Peyer's patch (tissue), 4 donors: ENCODE data around the gene HMCN1. TPM values are rescaled to one million over a fixed set of nuclear protein-coding genes. Genes with fewer than 3 reads are reported as not detected.

ENCODE experiments used
- DNase-seq, 3 donors: peaks; one replicate each; pipeline ENCODE4 v3.0.0-alpha.2; 2017 to 2019
- H3K27ac ChIP-seq, 4 donors: fragments of 200-600 bp; sonication (generic); one replicate each; pipeline ENCODE4 v1.5.1; 2016 to 2019
- H3K27me3 ChIP-seq, 2 donors: fragments of 200-600 bp; sonication (generic); one replicate each; pipeline ENCODE4 v1.5.1; 2019
- H3K36me3 ChIP-seq, 3 donors: fragments of 200-600 bp; sonication (generic); one replicate each; pipeline ENCODE4 v1.5.1; 2016 to 2019
- H3K4me1 ChIP-seq, 4 donors: fragments of 200-600 bp; sonication (generic); one replicate each; pipeline ENCODE4 v1.5.1; 2016 to 2019
- H3K4me3 ChIP-seq, 4 donors: fragments of 200-600 bp; sonication (generic); 1 replicate in 3 of 4; 2 replicates in 1 of 4; pipeline ENCODE4 v1.5.1; 2016 to 2019; ENCODE audit warnings: mild to moderate bottlenecking in 1 of 4
- H3K9me3 ChIP-seq, 4 donors: fragments of 200-600 bp; sonication (generic); one replicate each; pipeline ENCODE4 v1.5.1; 2016 to 2019; ENCODE audit warnings: mild to moderate bottlenecking in 1 of 4
- POLR2A ChIP-seq, 2 donors: fragments of 450-650 bp; IDR thresholded peaks; one replicate each; pipeline ENCODE4 v1.5.1; 2017; ENCODE audit warnings: antibody characterized with exemption in 2 of 2, mild to moderate bottlenecking in 2 of 2, moderate library complexity in 2 of 2
- total RNA-seq, 4 donors: library from RNA; depleted of rRNA; stranded (reverse); fragments of >200 nt; gene quantifications; one replicate each; pipeline ENCODE4 v1.1.0, GENCODE V29; 2016
- TF ChIP-seq, protein P1 (sequence below), 6 experiments: fragments of 450-650 bp in 4 of 6; fragments of 200-600 bp in 2 of 6; sonication (generic) in 1 of 6; IDR thresholded peaks; one replicate each; pipeline ENCODE4 v1.5.1; 2017 to 2019; ENCODE audit warnings: antibody characterized with exemption in 6 of 6, mild to moderate bottlenecking in 3 of 6, moderate library complexity in 1 of 6

The HMCN1 gene
- total RNA-seq, 4 donors from 2014 or later: 1.5 to 18.2 (median 7.1) TPM

DNA sequence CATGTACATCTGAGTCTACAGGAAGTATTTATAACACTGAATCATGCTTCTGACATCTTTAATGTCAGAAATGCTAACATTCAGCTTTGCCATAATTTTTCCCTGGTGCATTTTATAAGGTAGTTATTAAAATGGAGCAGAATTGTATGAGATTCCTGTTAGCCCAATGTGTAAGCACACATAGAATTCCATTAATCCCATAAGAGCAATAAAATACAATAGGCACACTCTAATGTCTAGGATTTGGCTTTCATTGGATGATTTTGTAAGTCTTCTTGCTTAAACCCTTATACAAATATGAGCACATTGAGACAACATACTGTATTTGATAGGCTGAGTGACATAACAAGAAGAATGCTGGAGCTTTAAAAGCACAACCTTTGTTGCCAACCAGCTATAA is 256.4 kb downstream of the HMCN1 start:
- Histone ChIP-seq H3K27ac (no peak overlapping the region), H3K4me3 (no peak overlapping the region), H3K36me3 (no peaks in the 10 kb centered on the region), H3K27me3 (no peaks in the 10 kb centered on the region), H3K9me3 (no peaks in the 10 kb centered on the region), H3K4me1 (no peaks in the 10 kb centered on the region)
- TF ChIP-seq POLR2A (IDR thresholded peaks at IDR 0.05): no peak
- TF ChIP-seq, protein P1, sequence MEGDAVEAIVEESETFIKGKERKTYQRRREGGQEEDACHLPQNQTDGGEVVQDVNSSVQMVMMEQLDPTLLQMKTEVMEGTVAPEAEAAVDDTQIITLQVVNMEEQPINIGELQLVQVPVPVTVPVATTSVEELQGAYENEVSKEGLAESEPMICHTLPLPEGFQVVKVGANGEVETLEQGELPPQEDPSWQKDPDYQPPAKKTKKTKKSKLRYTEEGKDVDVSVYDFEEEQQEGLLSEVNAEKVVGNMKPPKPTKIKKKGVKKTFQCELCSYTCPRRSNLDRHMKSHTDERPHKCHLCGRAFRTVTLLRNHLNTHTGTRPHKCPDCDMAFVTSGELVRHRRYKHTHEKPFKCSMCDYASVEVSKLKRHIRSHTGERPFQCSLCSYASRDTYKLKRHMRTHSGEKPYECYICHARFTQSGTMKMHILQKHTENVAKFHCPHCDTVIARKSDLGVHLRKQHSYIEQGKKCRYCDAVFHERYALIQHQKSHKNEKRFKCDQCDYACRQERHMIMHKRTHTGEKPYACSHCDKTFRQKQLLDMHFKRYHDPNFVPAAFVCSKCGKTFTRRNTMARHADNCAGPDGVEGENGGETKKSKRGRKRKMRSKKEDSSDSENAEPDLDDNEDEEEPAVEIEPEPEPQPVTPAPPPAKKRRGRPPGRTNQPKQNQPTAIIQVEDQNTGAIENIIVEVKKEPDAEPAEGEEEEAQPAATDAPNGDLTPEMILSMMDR (IDR thresholded peaks at IDR 0.05): no peak
- no peak for DNase-seq

DNA sequence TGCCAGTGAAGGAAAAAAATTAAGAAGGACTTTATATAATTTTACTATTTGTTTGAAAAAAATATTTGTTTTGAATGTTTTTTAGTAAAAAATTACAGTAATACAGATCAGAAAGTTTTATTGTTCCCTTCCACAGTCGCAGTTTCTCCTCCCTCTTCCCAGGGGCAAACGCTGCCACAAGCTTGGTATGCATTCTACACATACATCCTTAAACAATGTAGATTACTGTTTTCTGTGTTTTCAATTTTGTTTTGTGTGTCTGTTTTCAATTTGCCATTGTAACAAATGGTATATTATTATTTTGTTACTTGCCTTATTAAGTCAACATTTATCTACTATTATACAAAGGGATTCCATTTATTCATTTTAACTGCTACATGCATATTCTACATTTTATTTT is 257.1 kb downstream of the HMCN1 start:
- no peaks in the 10 kb centered on the region for H3K4me1 ChIP-seq
- H3K27ac ChIP-seq: no peak overlapping the region
- TF ChIP-seq POLR2A (IDR thresholded peaks at IDR 0.05): no peak
- TF ChIP-seq, protein P1 (IDR thresholded peaks at IDR 0.05): no peak
- no peak overlapping the region for H3K4me3 ChIP-seq
- no peaks in the 10 kb centered on the region for H3K27me3 ChIP-seq
- H3K36me3 ChIP-seq: no peaks in the 10 kb centered on the region
- H3K9me3 ChIP-seq: no peaks in the 10 kb centered on the region
- DNase-seq: no peak

DNA sequence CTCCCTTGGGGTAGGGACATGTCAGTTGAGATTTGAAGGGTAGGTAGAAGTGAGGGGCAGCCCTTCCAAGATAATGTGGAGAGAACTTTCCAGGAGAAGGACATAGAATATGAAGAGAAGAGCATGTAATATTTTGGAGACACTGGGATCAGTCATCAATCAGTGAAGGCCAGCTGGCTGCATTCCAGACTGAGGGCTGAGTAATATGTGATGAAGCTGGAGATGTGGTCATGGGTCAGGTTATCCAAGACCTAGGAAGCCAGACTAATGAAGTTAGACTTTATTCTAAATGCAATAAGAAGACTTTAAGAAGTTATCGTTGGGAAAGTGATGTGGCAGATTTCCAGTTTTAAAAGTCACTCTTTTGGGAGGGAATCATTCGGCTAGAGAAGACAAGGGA is 262.0 kb downstream of the HMCN1 start:
- no peaks in the 10 kb centered on the region for H3K9me3 ChIP-seq
- no peaks in the 10 kb centered on the region for H3K36me3 ChIP-seq
- no peak for DNase-seq
- TF ChIP-seq, protein P1 (IDR thresholded peaks at IDR 0.05): no peak
- TF ChIP-seq POLR2A (IDR thresholded peaks at IDR 0.05): no peak
- no peaks in the 10 kb centered on the region for H3K4me1 ChIP-seq
- no peak overlapping the region for H3K4me3 ChIP-seq
- no peak overlapping the region for H3K27ac ChIP-seq
- H3K27me3 ChIP-seq: no peaks in the 10 kb centered on the region

DNA sequence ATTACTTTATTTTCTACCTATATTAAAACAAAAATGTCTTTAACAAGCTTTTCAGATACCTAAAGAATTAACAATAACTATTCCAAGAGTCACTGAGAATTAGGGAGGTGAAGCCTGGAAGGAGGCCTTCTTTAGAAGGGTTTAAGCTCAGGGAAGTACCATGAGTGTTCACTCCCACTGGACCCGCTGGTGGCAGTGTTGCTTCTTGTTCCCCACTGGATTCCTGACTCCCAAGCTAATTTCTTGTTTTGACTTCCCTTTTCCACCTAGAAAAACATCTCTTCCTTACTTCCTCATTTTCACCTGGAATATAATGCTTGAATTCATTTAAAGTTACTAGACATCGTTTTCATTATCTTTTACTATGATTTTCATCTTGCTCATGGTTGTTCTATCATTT is 264.2 kb downstream of the HMCN1 start:
- Histone ChIP-seq H3K36me3 (no peaks in the 10 kb centered on the region), H3K4me1 (no peaks in the 10 kb centered on the region), H3K27me3 (no peaks in the 10 kb centered on the region), H3K27ac (no peak overlapping the region), H3K4me3 (no peak overlapping the region), H3K9me3 (no peaks in the 10 kb centered on the region)
- DNase-seq: no peak
- no peak for TF ChIP-seq POLR2A (IDR thresholded peaks at IDR 0.05)
- TF ChIP-seq, protein P1 (IDR thresholded peaks at IDR 0.05): no peak

DNA sequence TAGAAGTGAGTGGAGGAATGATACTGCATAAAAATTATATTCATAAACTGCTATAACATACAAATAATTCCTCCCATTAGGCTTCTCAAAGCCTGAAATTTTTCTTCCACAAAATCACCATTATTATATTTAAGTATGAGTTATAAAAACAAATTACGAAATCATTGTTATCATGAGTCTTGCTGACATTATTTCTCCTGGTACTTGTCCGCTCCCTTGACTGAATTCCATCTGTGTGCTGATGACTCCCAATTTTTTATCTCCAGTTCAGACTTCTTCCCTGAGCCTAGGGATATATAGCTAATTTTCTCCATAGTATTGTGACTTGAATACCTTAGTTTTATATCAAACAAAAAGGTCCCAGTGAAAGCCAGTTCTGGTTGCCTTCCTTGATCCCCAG is 268.2 kb downstream of the HMCN1 start:
- Histone ChIP-seq H3K9me3 (no peaks in the 10 kb centered on the region), H3K27me3 (no peaks in the 10 kb centered on the region), H3K36me3 (no peaks in the 10 kb centered on the region), H3K4me1 (no peaks in the 10 kb centered on the region), H3K4me3 (no peak overlapping the region), H3K27ac (no peak overlapping the region)
- DNase-seq: no peak
- TF ChIP-seq POLR2A (IDR thresholded peaks at IDR 0.05): no peak
- TF ChIP-seq, protein P1 (IDR thresholded peaks at IDR 0.05): no peak
